HG03064 (cell line): ENCODE measurements around the gene UNC5A.
"Not testable (repeated sequence)": the region's sequence is repeated elsewhere in the genome, so short reads cannot be mapped to it uniquely, and the experiment has no call there.

Source experiments
- ATAC-seq: cut with Tn5 transposase; IDR thresholded peaks from one replicate; pipeline ENCODE4 v1.9.1; 2021; ENCODE audit warnings: low read depth; ENCODE audit not compliant: unreplicated experiment

The UNC5A gene

GRCh38 chr5:176859916-176860315 is 49.6 kb downstream of the UNC5A start:
- no peak for ATAC-seq

DNA sequence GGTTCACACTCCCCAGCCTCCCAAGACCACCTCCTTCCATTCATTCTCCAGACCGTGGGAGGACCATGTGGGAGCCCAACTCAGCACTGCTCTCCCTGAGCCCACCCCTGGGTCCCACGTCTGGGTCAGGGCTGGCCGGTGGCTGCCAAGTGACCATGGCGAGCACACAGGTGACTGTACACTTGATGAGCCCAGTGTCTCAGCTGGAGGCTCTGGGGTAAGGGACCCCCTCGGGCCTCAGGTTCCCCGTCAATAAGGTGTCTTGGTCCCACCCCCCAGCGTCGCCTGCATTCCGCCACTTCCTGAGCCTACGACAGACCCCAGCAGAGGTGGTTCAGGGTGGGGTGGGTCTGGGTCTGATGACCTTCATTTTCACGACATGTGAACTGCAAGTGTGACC is 50.0 kb downstream of the UNC5A start:
- ATAC-seq, result no peak

GRCh38 chr5:176861276-176861675 is 50.9 kb downstream of the UNC5A start:
- no peak for ATAC-seq

- ATAC-seq, result no peak
Observed at GRCh38 chr5:176862330-176862995, 52.1 kb downstream of the UNC5A start.

DNA sequence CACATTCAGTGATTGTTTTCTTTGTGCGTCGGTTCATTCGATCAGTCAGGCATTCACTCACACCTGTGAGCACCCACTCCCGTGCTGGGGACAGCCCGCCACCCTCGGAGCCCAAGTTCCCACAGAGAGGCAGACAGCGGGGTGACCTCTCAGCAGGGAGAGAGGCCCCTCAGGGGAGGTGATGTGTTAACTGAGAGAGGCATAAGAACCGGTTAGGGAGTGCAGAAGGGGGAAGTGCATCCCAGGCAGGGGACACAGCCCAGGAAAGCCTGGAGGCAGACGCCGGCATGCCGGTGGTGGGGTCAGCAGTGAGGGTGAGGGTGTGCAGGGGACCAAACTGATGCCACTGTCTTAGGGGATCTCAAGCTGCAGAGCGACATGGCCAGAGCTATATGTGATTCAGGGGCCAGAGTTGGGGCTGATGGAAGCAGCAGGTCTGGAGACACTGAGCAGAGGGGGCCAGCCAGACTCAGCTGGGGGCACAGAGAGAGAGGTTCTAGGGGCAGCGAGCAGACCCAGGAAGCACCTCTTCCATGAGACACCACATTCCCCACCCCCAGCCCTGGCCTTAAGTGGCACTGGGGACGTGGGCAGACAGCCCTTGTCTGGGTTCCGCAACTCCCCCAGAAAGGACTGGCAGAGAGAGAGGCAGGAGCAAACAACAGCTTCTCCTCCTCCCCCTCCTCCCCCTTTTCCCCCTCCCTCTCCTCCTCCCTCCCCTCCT is 52.8 kb downstream of the UNC5A start:
- ATAC-seq, result no peak

- ATAC-seq, result no peak
Observed at GRCh38 chr5:176863765-176864098, 53.4 kb downstream of the UNC5A start.

GRCh38 chr5:176864755-176865154 is 54.4 kb downstream of the UNC5A start:
- no peak for ATAC-seq

- ATAC-seq, result no peak
Observed at GRCh38 chr5:176865964-176866363, 55.6 kb downstream of the UNC5A start.

GRCh38 chr5:176866707-176867310 is 56.5 kb downstream of the UNC5A start:
- no peak for ATAC-seq

DNA sequence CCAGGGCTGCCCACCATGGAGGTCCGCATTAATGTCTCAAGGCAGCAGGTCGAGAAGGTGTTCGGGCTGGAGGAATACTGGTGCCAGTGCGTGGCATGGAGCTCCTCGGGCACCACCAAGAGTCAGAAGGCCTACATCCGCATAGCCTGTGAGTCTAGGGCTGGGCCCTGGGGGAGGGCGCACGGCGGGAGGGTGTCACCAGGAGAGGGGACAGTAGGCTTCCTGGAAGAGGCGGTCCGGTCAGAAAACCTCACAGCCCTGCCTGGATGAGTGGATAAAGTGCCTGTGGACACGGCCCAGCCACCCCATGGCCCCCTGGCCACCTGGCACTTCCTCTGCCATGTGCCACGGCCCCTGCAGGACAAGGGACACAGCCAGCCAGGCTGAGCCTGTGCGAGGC is 57.8 kb downstream of the UNC5A start:
- no peak for ATAC-seq

DNA sequence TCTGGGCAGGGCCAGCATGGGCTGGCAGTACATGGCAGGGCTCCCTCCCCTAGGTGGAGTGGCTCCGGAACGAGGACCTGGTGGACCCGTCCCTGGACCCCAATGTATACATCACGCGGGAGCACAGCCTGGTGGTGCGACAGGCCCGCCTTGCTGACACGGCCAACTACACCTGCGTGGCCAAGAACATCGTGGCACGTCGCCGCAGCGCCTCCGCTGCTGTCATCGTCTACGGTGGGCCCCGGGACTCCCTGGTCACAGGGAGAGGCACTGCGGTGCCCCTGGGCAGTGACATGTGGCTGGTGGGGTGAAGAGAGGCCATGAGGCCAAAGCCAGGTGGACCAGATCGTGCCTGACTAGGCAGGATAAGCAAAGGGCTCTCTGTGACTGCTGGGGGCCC is 58.4 kb downstream of the UNC5A start:
- no peak for ATAC-seq

GRCh38 chr5:176869501-176870109 is 59.2 kb downstream of the UNC5A start:
- ATAC-seq, result no peak

- ATAC-seq, result no peak
Observed at GRCh38 chr5:176870110-176870591, 59.8 kb downstream of the UNC5A start.

GRCh38 chr5:176870644-176871043 is 60.3 kb downstream of the UNC5A start:
- not testable (repeated sequence) for ATAC-seq

- not testable (repeated sequence) for ATAC-seq
Observed at GRCh38 chr5:176872586-176872985, 62.2 kb downstream of the UNC5A start.

DNA sequence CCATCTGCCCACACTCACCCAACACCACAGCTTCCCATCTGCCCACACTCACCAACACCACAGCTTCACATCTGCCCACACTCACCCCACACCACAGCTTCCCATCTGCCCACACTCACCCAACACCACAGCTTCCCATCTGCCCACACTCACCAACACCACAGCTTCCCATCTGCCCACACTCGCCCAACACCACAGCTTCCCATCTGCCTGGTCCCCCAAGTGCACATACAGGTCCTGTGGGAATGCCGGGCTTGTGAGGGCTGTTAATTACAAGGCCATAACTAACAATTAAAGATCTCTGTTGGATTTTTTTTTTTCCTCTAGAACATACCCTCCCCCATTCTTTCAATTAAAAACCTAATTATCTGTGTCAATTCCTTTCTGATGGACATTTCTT is 62.7 kb downstream of the UNC5A start:
- not testable (repeated sequence) for ATAC-seq

- no peak for ATAC-seq
Observed at GRCh38 chr5:176873541-176874172, 63.3 kb downstream of the UNC5A start.

GRCh38 chr5:176874198-176874780 is 63.9 kb downstream of the UNC5A start:
- no peak for ATAC-seq

- ATAC-seq, result no peak
Observed at GRCh38 chr5:176875014-176875550, 64.7 kb downstream of the UNC5A start.

GRCh38 chr5:176875783-176876505 is 65.6 kb downstream of the UNC5A start:
- ATAC-seq, result no peak
